Chondrocyte (in vitro differentiated cells): ENCODE measurements around the gene ATP10A. TPM values are rescaled to one million over a fixed set of nuclear protein-coding genes. Genes with fewer than 3 reads are reported as not detected.
A peak's percentile ranks its signal among the peaks of the same experiment; 100 is the strongest.

Experiments
- DNase-seq: peaks from one replicate; pipeline ENCODE4 v3.0.0; 2021; ENCODE audit warnings: mixed read lengths, low spot score
- H3K27ac Mint-ChIP-seq: one replicate; pipeline ENCODE4 v1.8.0; 2021; ENCODE audit warnings: mild to moderate bottlenecking, moderate library complexity, mixed read lengths; ENCODE audit not compliant: unreplicated experiment
- H3K27me3 Mint-ChIP-seq: 2 replicates; pipeline ENCODE4 v1.8.0; 2021; ENCODE audit warnings: low read depth, mixed read lengths
- H3K36me3 Mint-ChIP-seq: 2 replicates; pipeline ENCODE4 v1.8.0; 2021; ENCODE audit warnings: low read depth, mixed read lengths
- H3K4me1 Mint-ChIP-seq: 2 replicates; pipeline ENCODE4 v1.8.0; 2021; ENCODE audit warnings: low read depth, mild to moderate bottlenecking, mixed read lengths
- H3K4me3 Mint-ChIP-seq: one replicate; pipeline ENCODE4 v1.8.0; 2021; ENCODE audit warnings: mild to moderate bottlenecking, moderate library complexity, mixed read lengths; ENCODE audit not compliant: unreplicated experiment
- H3K9me3 Mint-ChIP-seq: 2 replicates; pipeline ENCODE4 v1.8.0; 2021; ENCODE audit warnings: low read depth, mixed read lengths
- CTCF ChIP-seq: fragments of 200-600 bp; sonication (generic); IDR thresholded peaks from 2 replicates; pipeline ENCODE4 v1.5.0; 2021; ENCODE audit warnings: antibody characterized with exemption, mild to moderate bottlenecking, moderate library complexity
- total RNA-seq: library from RNA; stranded (reverse); gene quantifications from 3 replicates; pipeline ENCODE4 v1.2.1, GENCODE V29; 2021

ATP10A gene
- total RNA-seq, 1 donor from 2014 or later: 163 TPM

- DNase-seq: no peak
- Mint-ChIP-seq H3K4me3 (no peak overlapping the region), H3K27ac (no peak overlapping the region), H3K9me3 (peaks cover 8% of the 10 kb centered on the region), H3K27me3 (no peaks in the 10 kb centered on the region), H3K36me3 (no peaks in the 10 kb centered on the region), H3K4me1 (peaks cover 31% of the 10 kb centered on the region)
- TF ChIP-seq CTCF: no peak
These were observed 46.2 kb upstream of the ATP10A start for GRCh38 chr15:25909325-25909724.

GRCh38 chr15:25905140-25905539 lies 42.0 kb upstream of the ATP10A start:
- DNase-seq: no peak
- Mint-ChIP-seq H3K27me3 (no peaks in the 10 kb centered on the region), H3K36me3 (no peaks in the 10 kb centered on the region), H3K27ac (peak overlapping the region; percentile 93), H3K4me3 (no peak overlapping the region), H3K9me3 (no peaks in the 10 kb centered on the region), H3K4me1 (peaks cover 64% of the 10 kb centered on the region)
- TF ChIP-seq CTCF: no peak

- Mint-ChIP-seq H3K36me3 (no peaks in the 10 kb centered on the region), H3K27me3 (no peaks in the 10 kb centered on the region), H3K27ac (peak overlapping the region; percentile 86), H3K4me1 (peaks cover 61% of the 10 kb centered on the region), H3K4me3 (no peak overlapping the region), H3K9me3 (no peaks in the 10 kb centered on the region)
- no peak for DNase-seq
- no peak for TF ChIP-seq CTCF
These were observed 40.0 kb upstream of the ATP10A start for GRCh38 chr15:25903024-25903581.

- H3K27ac Mint-ChIP-seq: no peak overlapping the region
- no peaks in the 10 kb centered on the region for H3K27me3 Mint-ChIP-seq
- H3K36me3 Mint-ChIP-seq: no peaks in the 10 kb centered on the region
- no peak for DNase-seq
- H3K4me3 Mint-ChIP-seq: no peak overlapping the region
- no peak for TF ChIP-seq CTCF
- H3K4me1 Mint-ChIP-seq: peaks cover 61% of the 10 kb centered on the region
- H3K9me3 Mint-ChIP-seq: no peaks in the 10 kb centered on the region
These were observed 38.9 kb upstream of the ATP10A start for GRCh38 chr15:25901811-25902605.

GRCh38 chr15:25900901-25901300 lies 37.8 kb upstream of the ATP10A start:
- Mint-ChIP-seq H3K27me3 (no peaks in the 10 kb centered on the region), H3K4me1 (peaks cover 51% of the 10 kb centered on the region), H3K4me3 (no peak overlapping the region), H3K27ac (no peak overlapping the region), H3K36me3 (no peaks in the 10 kb centered on the region), H3K9me3 (no peaks in the 10 kb centered on the region)
- DNase-seq: no peak
- no peak for TF ChIP-seq CTCF
